NT2/D1 (cell line): ENCODE data around the gene MT1A.

Experiments
- YY1 ChIP-seq: IDR thresholded peaks from 2 replicates; pipeline ENCODE4 v1.6.1; 2011; ENCODE audit not compliant: insufficient read length, insufficient read depth
- ZNF274 ChIP-seq: IDR thresholded peaks from 2 replicates; pipeline ENCODE4 v1.6.1; 2011; ENCODE audit warnings: mild to moderate bottlenecking, low read depth, low read length

DNA sequence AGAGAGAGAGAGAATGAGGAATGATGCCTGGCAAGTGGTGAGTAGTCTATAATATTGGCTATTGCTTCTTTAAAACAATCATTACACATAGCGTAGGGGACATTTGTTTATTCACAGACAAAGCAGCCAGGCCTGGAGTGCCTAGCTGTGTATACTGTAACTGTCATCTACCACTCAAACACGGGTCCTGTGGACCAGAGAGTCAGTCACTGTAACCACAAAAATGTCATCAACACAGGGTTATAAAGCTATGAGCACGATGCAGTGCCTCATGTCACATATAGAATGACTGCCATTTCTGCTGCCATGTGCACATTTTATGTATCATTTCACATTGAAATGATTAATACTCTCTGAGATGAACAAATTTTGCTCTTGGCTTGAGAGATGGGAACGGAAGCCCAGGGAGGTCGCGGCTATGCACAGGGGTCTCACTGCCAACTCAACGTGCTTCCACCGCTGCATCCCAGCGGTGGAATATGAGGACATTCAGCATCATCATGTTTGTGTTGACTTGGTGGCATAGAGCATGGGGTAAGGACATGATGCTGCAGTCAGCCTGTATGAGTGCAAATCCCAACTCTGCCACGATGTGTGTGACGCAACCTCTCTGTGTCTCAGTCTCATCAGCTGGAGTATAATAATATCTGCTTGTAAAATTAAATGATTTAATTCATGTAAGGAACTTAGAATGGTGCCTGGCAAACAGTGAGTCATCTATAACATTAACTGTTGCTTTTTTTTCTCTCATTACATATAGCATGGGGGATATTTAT lies 34.5 kb downstream of the MT1A start:
- TF ChIP-seq ZNF274 = no peak
- no peak for TF ChIP-seq YY1
